H1 (cell line): Measurements from ENCODE around the gene EMC10. TPM values are rescaled to one million over a fixed set of nuclear protein-coding genes. Genes with fewer than 3 reads are reported as not detected.

Experiments used
- CTCF ChIA-PET: fragments of 300-600 bp; sonication (Branson Sonifier 250); formaldehyde crosslinking; loops from one replicate; lab custom pipeline; 2021; ENCODE audit not compliant: partially characterized antibody; lab: Charles Lee
- POLR2A ChIA-PET: fragments of 300-600 bp; sonication (Branson Sonifier 250); formaldehyde crosslinking; loops from one replicate; lab custom pipeline; 2021; ENCODE audit warnings: inconsistent platforms; ENCODE audit not compliant: partially characterized antibody; lab: Charles Lee
- DNase-seq, 2 experiments: peaks; one replicate each; pipeline versions ENCODE4 v3.0.0 to v3.0.0-alpha.2; 2010 to 2022; ENCODE audit warnings: low spot score in 2 of 2, low read depth in 1 of 2, mixed read lengths in 1 of 2
- FAIRE-seq: peaks from 2 replicates; lab custom pipeline; 2011; peaks lifted over from hg19 to GRCh38; lab: Jason Lieb, UNC
- H2AFZ ChIP-seq: 2 replicates; pipeline ENCODE4 v1.8.1; 2012; ENCODE audit warnings: low read length, inconsistent platforms
- H2AK5ac ChIP-seq: 2 replicates; pipeline ENCODE4 v1.6.1; 2013; ENCODE audit warnings: low read depth, low read length
- H2BK120ac ChIP-seq: replicated peaks from 2 replicates; pipeline ENCODE3; 2013; ENCODE audit warnings: low read depth, low read length, inconsistent platforms
- H2BK12ac ChIP-seq: 2 replicates; pipeline ENCODE4 v1.6.1; 2013; ENCODE audit warnings: low read depth, low read length
- H2BK15ac ChIP-seq: 2 replicates; pipeline ENCODE4 v1.6.1; 2013; ENCODE audit warnings: low read length
- H2BK20ac ChIP-seq: 2 replicates; pipeline ENCODE4 v1.6.1; 2013; ENCODE audit warnings: low read length
- H2BK5ac ChIP-seq: 2 replicates; pipeline ENCODE4 v1.6.1; 2013; ENCODE audit warnings: low read depth, low read length
- H3K14ac ChIP-seq: 2 replicates; pipeline ENCODE4 v1.6.1; 2013; ENCODE audit warnings: inconsistent platforms; ENCODE audit not compliant: insufficient read length
- H3K18ac ChIP-seq: 2 replicates; pipeline ENCODE4 v1.6.1; 2013; ENCODE audit warnings: low read length; ENCODE audit errors: extremely low read depth
- H3K23ac ChIP-seq: 2 replicates; pipeline ENCODE4 v1.6.1; 2013; ENCODE audit warnings: inconsistent platforms; ENCODE audit not compliant: insufficient read length
- H3K23me2 ChIP-seq: 2 replicates; pipeline ENCODE4 v1.6.1; 2013; ENCODE audit warnings: low read depth, low read length
- H3K27ac ChIP-seq: 2 replicates; pipeline ENCODE4 v1.6.1; 2011; ENCODE audit warnings: low read depth, low read length, inconsistent platforms
- H3K27me3 ChIP-seq, 4 experiments: replicated peaks in 1 of 4; 1 replicate in 1 of 4; 2 replicates in 3 of 4; pipeline versions ENCODE4 v1.6.1 to v1.8.1; 2011 to 2013; ENCODE audit warnings: low read length in 3 of 4, mild to moderate bottlenecking in 3 of 4, inconsistent platforms in 2 of 4, mixed read lengths in 2 of 4, moderate library complexity in 1 of 4; ENCODE audit not compliant: control insufficient read depth in 3 of 4, insufficient read depth in 3 of 4; ENCODE audit errors: extremely low read depth in 1 of 4
- H3K36me3 ChIP-seq, 4 experiments: 2 replicates each; pipeline versions ENCODE4 v1.6.1 to v1.8.1; 2011 to 2013; ENCODE audit warnings: mild to moderate bottlenecking in 4 of 4, low read length in 3 of 4, moderate library complexity in 2 of 4, control low read depth in 1 of 4, inconsistent platforms in 1 of 4; ENCODE audit not compliant: insufficient read depth in 4 of 4, control insufficient read depth in 2 of 4
- H3K4ac ChIP-seq: replicated peaks from 2 replicates; pipeline ENCODE3; 2013; ENCODE audit warnings: low read length, low read depth, mixed read lengths, inconsistent platforms; ENCODE audit not compliant: insufficient read length
- H3K4me1 ChIP-seq, 4 experiments: replicated peaks in 1 of 4; 1 replicate in 1 of 4; 2 replicates in 3 of 4; pipeline versions ENCODE4 v1.6.1 to v1.8.1; 2011 to 2013; ENCODE audit warnings: low read length in 3 of 4, inconsistent platforms in 2 of 4, mixed read lengths in 1 of 4; ENCODE audit not compliant: insufficient read depth in 4 of 4, control insufficient read depth in 3 of 4
- H3K4me2 ChIP-seq, 2 experiments: 2 replicates each; pipeline versions ENCODE4 v1.6.1 to v1.8.1; 2011 to 2013; ENCODE audit warnings: low read depth in 2 of 2, low read length in 2 of 2, control low read depth in 1 of 2, inconsistent platforms in 1 of 2, mild to moderate bottlenecking in 1 of 2; ENCODE audit not compliant: insufficient read depth in 1 of 2
- H3K4me3 ChIP-seq, 4 experiments: fragments of 200-600, 300-600 bp in 1 of 4; sonication (generic), shearing (Covaris generic), sonication (Bioruptor Twin) in 1 of 4; 2 replicates each; pipeline versions ENCODE4 v1.5.1 to v1.8.1; 2011 to 2016; ENCODE audit warnings: low read length in 4 of 4, low read depth in 3 of 4, control low read depth in 2 of 4, inconsistent platforms in 2 of 4, mild to moderate bottlenecking in 2 of 4, mixed read lengths in 1 of 4, moderate library complexity in 1 of 4; ENCODE audit not compliant: insufficient read depth in 2 of 4; ENCODE audit errors: extremely low read depth in 1 of 4
- H3K56ac ChIP-seq: replicated peaks from 2 replicates; pipeline ENCODE3; 2013; ENCODE audit warnings: low read depth, mild to moderate bottlenecking, mixed read lengths, low read length, inconsistent platforms; ENCODE audit not compliant: insufficient read length
- H3K79me1 ChIP-seq: 2 replicates; pipeline ENCODE4 v1.6.1; 2013; ENCODE audit warnings: low read depth, low read length, control low read depth
- H3K79me2 ChIP-seq, 2 experiments: 2 replicates each; pipeline versions ENCODE4 v1.6.1 to v1.8.1; 2012 to 2013; ENCODE audit warnings: low read length in 2 of 2, mild to moderate bottlenecking in 2 of 2, inconsistent platforms in 1 of 2; ENCODE audit not compliant: insufficient read depth in 2 of 2, control insufficient read depth in 1 of 2
- H3K9ac ChIP-seq, 4 experiments: replicated peaks in 1 of 4; 1 replicate in 1 of 4; 2 replicates in 3 of 4; pipeline versions ENCODE4 v1.6.1 to v1.8.1; 2011 to 2013; ENCODE audit warnings: low read depth in 3 of 4, low read length in 3 of 4, control low read depth in 2 of 4, mild to moderate bottlenecking in 2 of 4, moderate library complexity in 2 of 4, inconsistent platforms in 1 of 4; ENCODE audit errors: extremely low read depth in 1 of 4
- H3K9me3 ChIP-seq, 2 experiments: 2 replicates each; pipeline versions ENCODE4 v1.6.1 to v1.8.1; 2012 to 2013; ENCODE audit warnings: mild to moderate bottlenecking in 2 of 2, moderate library complexity in 2 of 2, control low read depth in 1 of 2, inconsistent platforms in 1 of 2, low read depth in 1 of 2, low read length in 1 of 2, mixed read lengths in 1 of 2; ENCODE audit not compliant: insufficient read depth in 2 of 2
- H4K20me1 ChIP-seq, 2 experiments: replicated peaks in 1 of 2; 2 replicates each; pipeline versions ENCODE3 to v1.8.1; 2011 to 2013; ENCODE audit warnings: inconsistent platforms in 2 of 2, low read length in 2 of 2, mild to moderate bottlenecking in 1 of 2; ENCODE audit not compliant: insufficient read depth in 2 of 2, control insufficient read depth in 1 of 2
- H4K5ac ChIP-seq: 2 replicates; pipeline ENCODE4 v1.6.1; 2013; ENCODE audit warnings: low read length, low read depth, mixed read lengths, inconsistent platforms; ENCODE audit not compliant: insufficient read length
- H4K8ac ChIP-seq: 2 replicates; pipeline ENCODE4 v1.8.0; 2013; ENCODE audit warnings: mild to moderate bottlenecking, moderate library complexity, low read length, inconsistent platforms; ENCODE audit not compliant: insufficient read depth; ENCODE audit errors: extremely low read depth
- H4K91ac ChIP-seq: replicated peaks from 2 replicates; pipeline ENCODE3; 2013; ENCODE audit warnings: low read length, mixed read lengths, inconsistent platforms; ENCODE audit not compliant: insufficient read length
- CHD1 ChIP-seq: IDR thresholded peaks from 2 replicates; pipeline ENCODE4 v1.6.1; 2012; ENCODE audit warnings: low read depth, low read length, improper control_type of control experiment
- CREB1 ChIP-seq: IDR thresholded peaks from 2 replicates; pipeline ENCODE4 v1.6.1; 2012; ENCODE audit warnings: inconsistent platforms
- GTF2F1 ChIP-seq: IDR thresholded peaks from 2 replicates; pipeline ENCODE4 v1.6.1; 2012; ENCODE audit warnings: low read depth, low read length, improper control_type of control experiment, borderline replicate concordance
- JUND ChIP-seq: IDR thresholded peaks from 2 replicates; pipeline ENCODE4 v1.6.1; 2011; ENCODE audit warnings: mild to moderate bottlenecking, improper control_type of control experiment, low read length
- POLR2AphosphoS5 ChIP-seq: IDR thresholded peaks from 2 replicates; pipeline ENCODE4 v1.6.1; 2011; ENCODE audit warnings: low read depth, low read length
- RNF2 ChIP-seq: fragments of 200-900, 300-1000 bp; sonication (generic); IDR thresholded peaks from 2 replicates; pipeline ENCODE4 v1.7.1; 2016; ENCODE audit warnings: borderline replicate concordance, low read depth, mild to moderate bottlenecking, antibody characterized with exemption, low read length; ENCODE audit not compliant: poor library complexity, severe bottlenecking; ENCODE audit errors: missing control alignments
- SAP30 ChIP-seq: fragments of 300-600 bp; sonication (generic); IDR thresholded peaks from 2 replicates; pipeline ENCODE4 v1.7.1; 2012; ENCODE audit warnings: low read length, moderate library complexity, mild to moderate bottlenecking, inconsistent platforms; ENCODE audit not compliant: insufficient read depth, insufficient replicate concordance
- SP1 ChIP-seq: IDR thresholded peaks from 2 replicates; pipeline ENCODE4 v1.6.1; 2011; ENCODE audit warnings: low read depth, low read length
- TEAD4 ChIP-seq: IDR thresholded peaks from 2 replicates; pipeline ENCODE4 v1.6.1; 2012; ENCODE audit warnings: low read depth, low read length, inconsistent platforms, mixed read lengths
- WGBS, 2 experiments: shearing (Covaris generic) in 1 of 2; methylation state at CpG; one replicate each; pipeline versions ENCODE4 v1.1.6 to v1.1.7; 2013 to 2015; ENCODE audit warnings: low lambda C conversion rate in 2 of 2, mixed read lengths in 2 of 2, inconsistent platforms in 1 of 2, low coverage in 1 of 2, missing lambda C conversion rate in 1 of 2; ENCODE audit not compliant: insufficient replicate concordance in 2 of 2, insufficient coverage in 1 of 2, insufficient read length in 1 of 2; ENCODE audit errors: extremely low coverage in 1 of 2, missing lambda C conversion rate in 1 of 2; 5-methylcytosine and 5-hydroxymethylcytosine counted together
- polyA plus RNA-seq, 7 experiments: library from polyadenylated mRNA; depleted of rRNA in 3 of 7; stranded (reverse) in 5 of 7; unstranded in 2 of 7; fragments of >200 nt in 5 of 7; fragments of 200-250 nt in 2 of 7; gene quantifications; 1 replicate in 5 of 7; 2 replicates in 1 of 7; 4 replicates in 1 of 7; pipeline versions ENCODE4 v1.2.1 to v1.2.3, GENCODE V29; 2011 to 2013; ENCODE audit warnings: missing spikeins in 2 of 7, mixed read lengths in 2 of 7
- total RNA-seq: library from RNA; stranded (reverse); fragmentation: NEBNext Ultra II Directional; extraction: Animal tissue kit (Norgen Biotek cat#: 25700); gene quantifications from 2 replicates; pipeline ENCODE4 v1.2.1, GENCODE V29; 2021
- TF ChIP-seq, protein P1 (sequence below): IDR thresholded peaks from 2 replicates; pipeline ENCODE4 v1.6.1; 2012; ENCODE audit warnings: inconsistent platforms
- TF ChIP-seq, protein P2 (sequence below): IDR thresholded peaks from 2 replicates; pipeline ENCODE4 v1.6.1; 2012; ENCODE audit warnings: low read length, inconsistent platforms

The EMC10 gene
- total and polyA plus RNA-seq, 2 of the 8 experiments (the other 6 are each of a cell fraction or from before 2014, with no cell fraction given), result 77.6 to 103 TPM

- Histone ChIP-seq H4K8ac (no peak overlapping the region; the same call in 1 of the 2 replicates), H3K14ac (no peak overlapping the region), H2AFZ (no peak overlapping the region), H3K27me3 (no peaks in the 10 kb centered on the region; a peak in 2 of 7 replicates), H3K36me3 (peaks cover 2 to 51% (median 12%) of the 10 kb centered on the region in 4 experiments; a peak in 6 of 8 replicates), H4K5ac (no peak overlapping the region), H2AK5ac (no peak overlapping the region), H3K23me2 (peaks cover 2% of the 10 kb centered on the region; the same call in 1 of the 2 replicates), H2BK5ac (no peak overlapping the region), H3K4me1 (no peaks in the 10 kb centered on the region), H3K4me2 (no peak overlapping the region), H4K20me1 (peaks cover 7 to 8% of the 10 kb centered on the region in 2 experiments), H2BK12ac (no peak overlapping the region), H3K9me3 (peaks cover 3 to 9% of the 10 kb centered on the region in 2 experiments; a peak in 3 of 4 replicates), H3K79me2 (peaks cover 4 to 16% of the 10 kb centered on the region in 2 experiments; a peak in 3 of 4 replicates), H4K91ac (no peak overlapping the region), H3K4ac (no peak overlapping the region), H2BK15ac (no peak overlapping the region), H3K79me1 (peaks cover 10% of the 10 kb centered on the region), H3K27ac (no peak overlapping the region), H3K9ac (no peak overlapping the region), H3K56ac (no peak overlapping the region), H2BK120ac (no peak overlapping the region), H3K23ac (no peak overlapping the region), H3K4me3 (no peak overlapping the region), H3K18ac (no peak overlapping the region), H2BK20ac (no peak overlapping the region)
- CTCF ChIA-PET, result interaction anchor here (1.0 to 2.6 kb wide), 23 partner anchors 8 to 221 kb away, joined by 3 to 18 read pairs (median 6); partner anchors contain the start of gene JOSD2
- 92% methylated on average over 16 of the region's 16 CpGs; no CpG with 5 or more reads in 1 of the 2 experiments for WGBS, 2 experiments
- DNase-seq (no peak), FAIRE-seq (no peak)
- POLR2A ChIA-PET, result interaction anchor here (1.2 to 2.5 kb wide), 7 partner anchors 14 to 111 kb away, joined by 3 to 8 read pairs (median 4); partner anchors contain the start of genes JOSD2 and POLD1
- TF ChIP-seq SP1 (no peak), TEAD4 (no peak), GTF2F1 (no peak), JUND (no peak), CREB1 (no peak), RNF2 (no peak), SAP30 (no peak), CHD1 (no peak), POLR2AphosphoS5 (no peak)
- TF ChIP-seq, protein P1, sequence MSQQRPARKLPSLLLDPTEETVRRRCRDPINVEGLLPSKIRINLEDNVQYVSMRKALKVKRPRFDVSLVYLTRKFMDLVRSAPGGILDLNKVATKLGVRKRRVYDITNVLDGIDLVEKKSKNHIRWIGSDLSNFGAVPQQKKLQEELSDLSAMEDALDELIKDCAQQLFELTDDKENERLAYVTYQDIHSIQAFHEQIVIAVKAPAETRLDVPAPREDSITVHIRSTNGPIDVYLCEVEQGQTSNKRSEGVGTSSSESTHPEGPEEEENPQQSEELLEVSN, result no peak
- TF ChIP-seq, protein P2, sequence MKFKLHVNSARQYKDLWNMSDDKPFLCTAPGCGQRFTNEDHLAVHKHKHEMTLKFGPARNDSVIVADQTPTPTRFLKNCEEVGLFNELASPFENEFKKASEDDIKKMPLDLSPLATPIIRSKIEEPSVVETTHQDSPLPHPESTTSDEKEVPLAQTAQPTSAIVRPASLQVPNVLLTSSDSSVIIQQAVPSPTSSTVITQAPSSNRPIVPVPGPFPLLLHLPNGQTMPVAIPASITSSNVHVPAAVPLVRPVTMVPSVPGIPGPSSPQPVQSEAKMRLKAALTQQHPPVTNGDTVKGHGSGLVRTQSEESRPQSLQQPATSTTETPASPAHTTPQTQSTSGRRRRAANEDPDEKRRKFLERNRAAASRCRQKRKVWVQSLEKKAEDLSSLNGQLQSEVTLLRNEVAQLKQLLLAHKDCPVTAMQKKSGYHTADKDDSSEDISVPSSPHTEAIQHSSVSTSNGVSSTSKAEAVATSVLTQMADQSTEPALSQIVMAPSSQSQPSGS, result no peak
These were observed 3.5 kb downstream of the EMC10 start for GRCh38 chr19:50479761-50480251.
